Adrenal gland (tissue), 12 donors: ENCODE data around the gene SLC43A1. TPM values are rescaled to one million over a fixed set of nuclear protein-coding genes. Genes with fewer than 3 reads are reported as not detected.

Experiments used
- DNase-seq, 7 donors: peaks; one replicate each; pipeline ENCODE4 v3.0.0-alpha.2; 2019 to 2020
- H3K27ac ChIP-seq, 5 donors: fragments of 200-600 bp; sonication (generic) in 4 of 5; 1 replicate in 3 of 5; 2 replicates in 2 of 5; pipeline versions ENCODE4 v1.5.1 to v1.8.0; 2016 to 2020; ENCODE audit warnings: mild to moderate bottlenecking in 1 of 5
- H3K27me3 ChIP-seq: fragments of 200-600 bp; 2 replicates; pipeline ENCODE4 v1.8.0; 2021
- H3K36me3 ChIP-seq, 2 donors: fragments of 200-600 bp; replicated peaks in 1 of 2; 1 replicate in 1 of 2; 2 replicates in 1 of 2; pipeline versions ENCODE4 v1.5.1 to v1.8.0; 2018 to 2022
- H3K4me1 ChIP-seq, 2 donors: fragments of 200-600 bp; replicated peaks in 1 of 2; 1 replicate in 1 of 2; 2 replicates in 1 of 2; pipeline versions ENCODE4 v1.5.1 to v1.8.0; 2018 to 2021
- H3K4me3 ChIP-seq, 4 donors: fragments of 200-600 bp; sonication (generic) in 3 of 4; one replicate each; pipeline ENCODE4 v1.5.1; 2016 to 2018
- H3K9me3 ChIP-seq, 3 donors: fragments of 200-600 bp; sonication (generic) in 1 of 3; replicated peaks in 1 of 3; 1 replicate in 2 of 3; 2 replicates in 1 of 3; pipeline versions ENCODE4 v1.5.1 to v1.8.0; 2016 to 2021
- POLR2A ChIP-seq, 2 donors: fragments of 450-650 bp; IDR thresholded peaks; one replicate each; pipeline ENCODE4 v1.6.1; 2017; ENCODE audit warnings: antibody characterized with exemption in 2 of 2, mild to moderate bottlenecking in 2 of 2, moderate library complexity in 1 of 2
- WGBS, 4 donors: extraction: QIAGEN DNeasy Blood & Tissue Kit in 2 of 4; methylation state at CpG; one replicate each; pipeline versions ENCODE4 v1.1.5 to v1.1.7; 2013 to 2017; 5-methylcytosine and 5-hydroxymethylcytosine counted together
- intact Hi-C, 2 donors: fragments of 100-400 bp; cut with DNase I; formaldehyde crosslinking; loops; one replicate each; pipeline versions ENCODE4 v1.14.1 to v1.15.0; 2022 to 2023
- polyA plus RNA-seq, 3 donors: library from polyadenylated mRNA; stranded (reverse); fragments of 200-250 nt in 2 of 3; fragments of 350-450 nt in 1 of 3; fragmentation: Illumina TruSeq in 1 of 3; extraction: RNeasy Lipid Tissue Mini Kit (QIAGEN cat#74804) in 1 of 3; gene quantifications; one replicate each; pipeline ENCODE4 v1.2.3, GENCODE V29; 2013 to 2014
- total RNA-seq, 9 donors: library from RNA; depleted of rRNA in 4 of 9; stranded (reverse); fragments of >200 nt in 4 of 9; fragments of 120-200 nt in 1 of 9; fragmentation: NEBNext Ultra II Directional in 1 of 9; extraction: Animal tissue kit (Norgen Biotek cat#: 25700) in 1 of 9; gene quantifications; one replicate each; pipeline versions ENCODE4 v1.1.0 to v1.2.4, GENCODE V29; 2013 to 2023
- TF ChIP-seq, protein P1 (sequence below), 6 experiments: fragments of 450-650 bp in 4 of 6; fragments of 200-600 bp in 2 of 6; sonication (generic) in 1 of 6; IDR thresholded peaks; 1 replicate in 5 of 6; 2 replicates in 1 of 6; pipeline versions ENCODE4 v1.5.1 to v1.8.0; 2016 to 2021; ENCODE audit warnings: antibody characterized with exemption in 6 of 6, mild to moderate bottlenecking in 2 of 6, moderate library complexity in 1 of 6
- donor health status: healthy with polysubstance abuse.
- donor health status: Bipolar disorder and iron deficiency.
- donor health status: DM: yes; HTN: yes; CAD: no.
- donor health status: DM: no; HTN: no; CAD: no.
- donor health status: DM: no; HTN: no; CAD: no.
- donor health status: DM: yes; HTN: yes; CAD: no.

The SLC43A1 gene
- total and polyA plus RNA-seq, 12 donors, result 3.8 to 32.3 (median 22.9) TPM

- Histone ChIP-seq H3K36me3 (peaks cover 0 to 5% of the 10 kb centered on the region in 2 donors), H3K4me3 (no peak overlapping the region), H3K9me3 (no peaks in the 10 kb centered on the region), H3K4me1 (peaks cover 7 to 12% of the 10 kb centered on the region in 2 donors), H3K27ac (no peak overlapping the region), H3K27me3 (no peaks in the 10 kb centered on the region)
- intact Hi-C loops, result loop anchor here in 1 of 2 donors (10.0 kb wide), 1 partner anchor 142 kb away; no protein-coding TSS in a partner anchor
- 93 to 96% (median 94%) methylated on average over 12 to 15 of the region's 15 CpGs for WGBS, 4 donors
- no peak for TF ChIP-seq POLR2A (IDR thresholded peaks at IDR 0.05)
- TF ChIP-seq, protein P1, sequence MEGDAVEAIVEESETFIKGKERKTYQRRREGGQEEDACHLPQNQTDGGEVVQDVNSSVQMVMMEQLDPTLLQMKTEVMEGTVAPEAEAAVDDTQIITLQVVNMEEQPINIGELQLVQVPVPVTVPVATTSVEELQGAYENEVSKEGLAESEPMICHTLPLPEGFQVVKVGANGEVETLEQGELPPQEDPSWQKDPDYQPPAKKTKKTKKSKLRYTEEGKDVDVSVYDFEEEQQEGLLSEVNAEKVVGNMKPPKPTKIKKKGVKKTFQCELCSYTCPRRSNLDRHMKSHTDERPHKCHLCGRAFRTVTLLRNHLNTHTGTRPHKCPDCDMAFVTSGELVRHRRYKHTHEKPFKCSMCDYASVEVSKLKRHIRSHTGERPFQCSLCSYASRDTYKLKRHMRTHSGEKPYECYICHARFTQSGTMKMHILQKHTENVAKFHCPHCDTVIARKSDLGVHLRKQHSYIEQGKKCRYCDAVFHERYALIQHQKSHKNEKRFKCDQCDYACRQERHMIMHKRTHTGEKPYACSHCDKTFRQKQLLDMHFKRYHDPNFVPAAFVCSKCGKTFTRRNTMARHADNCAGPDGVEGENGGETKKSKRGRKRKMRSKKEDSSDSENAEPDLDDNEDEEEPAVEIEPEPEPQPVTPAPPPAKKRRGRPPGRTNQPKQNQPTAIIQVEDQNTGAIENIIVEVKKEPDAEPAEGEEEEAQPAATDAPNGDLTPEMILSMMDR (IDR thresholded peaks at IDR 0.05), result no peak
- no peak for DNase-seq
Measured at GRCh38 chr11:57487021-57487778, 28.3 kb downstream of the SLC43A1 start.

GRCh38 chr11:57485217-57485990, 30.1 kb downstream of the SLC43A1 start:
- intact Hi-C loops, result loop anchor here in 1 of 2 donors (10.0 kb wide), 1 partner anchor 141 kb away; no protein-coding TSS in a partner anchor
- H3K27me3 ChIP-seq, result no peaks in the 10 kb centered on the region
- TF ChIP-seq, protein P1 (IDR thresholded peaks at IDR 0.05), result no peak
- no peak for TF ChIP-seq POLR2A (IDR thresholded peaks at IDR 0.05)
- DNase-seq, result no peak
- H3K9me3 ChIP-seq, result no peaks in the 10 kb centered on the region
- H3K36me3 ChIP-seq, result peaks cover 0 to 5% of the 10 kb centered on the region in 2 donors
- 89 to 94% (median 91%) methylated on average over 8 to 10 of the region's 10 CpGs for WGBS, 4 donors
- no peak overlapping the region for H3K27ac ChIP-seq
- peaks cover 7 to 12% of the 10 kb centered on the region in 2 donors for H3K4me1 ChIP-seq
- no peak overlapping the region for H3K4me3 ChIP-seq

DNA sequence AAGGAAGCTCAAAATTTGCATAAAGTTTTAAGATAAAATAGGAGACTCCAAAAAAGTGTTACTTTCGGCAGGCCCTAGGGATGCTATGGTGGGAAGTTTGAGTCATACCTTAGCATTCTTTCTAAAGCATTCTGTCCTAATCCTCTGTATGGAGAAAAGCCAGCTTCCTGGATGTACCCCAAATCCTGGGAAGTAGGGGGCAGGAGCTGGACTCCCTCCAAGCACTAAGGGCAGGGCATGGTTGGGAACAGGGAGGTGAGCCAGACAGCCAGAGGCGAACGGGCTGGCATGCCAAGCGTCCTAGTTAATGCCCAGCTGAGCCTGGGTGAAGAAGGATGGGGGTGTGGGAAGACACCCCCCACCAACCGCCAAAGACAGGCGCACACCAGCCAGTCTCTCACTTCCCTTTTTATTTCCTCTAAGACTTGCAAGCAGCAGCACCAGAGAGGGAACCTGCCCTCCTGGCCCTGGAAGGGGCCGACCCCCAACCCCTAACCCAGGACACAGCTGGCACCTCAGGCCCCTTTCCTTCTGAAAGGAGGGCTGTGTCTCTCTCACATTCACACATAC, 31.3 kb downstream of the SLC43A1 start:
- intact Hi-C loops, result loop anchor here in 1 of 2 donors (10.0 kb wide), 1 partner anchor 139 kb away; no protein-coding TSS in a partner anchor
- peaks cover 0 to 5% of the 10 kb centered on the region in 2 donors for H3K36me3 ChIP-seq

More for the DNA sequence above, 31.3 kb downstream of the SLC43A1 start:
- no peak for DNase-seq
- 65 to 82% (median 73%) methylated on average over 3 to 7 of the region's 7 CpGs for WGBS, 4 donors
- Histone ChIP-seq H3K9me3 (no peaks in the 10 kb centered on the region), H3K4me1 (peaks cover 7 to 12% of the 10 kb centered on the region in 2 donors), H3K27ac (no peak overlapping the region), H3K27me3 (no peaks in the 10 kb centered on the region), H3K4me3 (no peak overlapping the region)
- TF ChIP-seq, protein P1 (IDR thresholded peaks at IDR 0.05), result no peak
- no peak for TF ChIP-seq POLR2A (IDR thresholded peaks at IDR 0.05)
